Measurements from ENCODE around the gene TRAF2. TPM values are rescaled to one million over a fixed set of nuclear protein-coding genes. Genes with fewer than 3 reads are reported as not detected.

TRAF2 gene
- total and polyA plus RNA-seq, 2 of the 8 experiments (the other 6 are each of a cell fraction or from before 2014, with no cell fraction given), result 26.9 to 50.2 TPM

DNA sequence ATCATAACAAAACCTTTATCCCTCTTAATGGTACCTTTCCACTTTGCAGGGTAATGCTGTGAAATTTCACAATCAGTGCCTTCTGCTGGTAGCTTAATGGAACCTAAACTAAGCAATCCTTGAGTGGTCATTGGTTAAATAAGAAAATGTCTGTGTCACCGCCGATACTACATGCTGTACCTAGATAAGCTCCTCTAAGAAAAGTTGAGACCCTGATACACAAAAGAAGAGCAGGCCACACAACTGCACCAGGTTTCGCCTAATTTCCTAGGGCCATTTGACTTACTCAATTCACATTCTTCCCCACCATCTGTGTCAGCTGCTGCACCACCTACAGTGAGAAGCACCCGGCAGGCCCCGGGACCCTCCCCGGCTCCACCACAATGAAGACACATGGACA is 11.2 kb upstream of the TRAF2 start:
- no peak for FAIRE-seq

More for the DNA sequence above, 11.2 kb upstream of the TRAF2 start:
- Histone ChIP-seq H3K23me2 (ENCODE audit: low read depth, low read length) (no peaks in the 10 kb centered on the region), H3K36me3 (ENCODE audit: control insufficient read depth in 2 of 4, insufficient read depth in 4 of 4, low read length in 3 of 4) (no peaks in the 10 kb centered on the region), H3K4me3 (ENCODE audit: extremely low read depth in 1 of 4, insufficient read depth in 2 of 4, low read depth in 3 of 4, low read length in 4 of 4) (no peak overlapping the region), H4K5ac (ENCODE audit: insufficient read length, low read depth, low read length) (no peak overlapping the region), H3K18ac (ENCODE audit: extremely low read depth, low read length) (no peak overlapping the region), H3K23ac (ENCODE audit: insufficient read length) (no peak overlapping the region), H3K4me2 (ENCODE audit: insufficient read depth in 1 of 2, low read depth in 2 of 2, low read length in 2 of 2) (no peak overlapping the region), H2BK12ac (ENCODE audit: low read depth, low read length) (no peak overlapping the region), H3K4me1 (replicated peaks in 1 of 4; ENCODE audit: control insufficient read depth in 3 of 4, insufficient read depth in 4 of 4, low read length in 3 of 4) (no peaks in the 10 kb centered on the region), H3K4ac (replicated peaks; ENCODE audit: insufficient read length, low read depth, low read length) (no peak overlapping the region), H4K91ac (replicated peaks; ENCODE audit: insufficient read length, low read length) (no peak overlapping the region), H2BK15ac (ENCODE audit: low read length) (no peak overlapping the region), H4K8ac (ENCODE audit: extremely low read depth, insufficient read depth, low read length) (no peak overlapping the region), H3K9me3 (ENCODE audit: insufficient read depth in 2 of 2, low read depth in 1 of 2, low read length in 1 of 2) (peaks cover 23 to 25% of the 10 kb centered on the region in 2 experiments), H3K27ac (ENCODE audit: low read depth, low read length) (no peak overlapping the region), H2BK120ac (replicated peaks; ENCODE audit: low read depth, low read length) (no peak overlapping the region), H2BK20ac (ENCODE audit: low read length) (no peak overlapping the region), H3K79me1 (ENCODE audit: low read depth, low read length) (no peaks in the 10 kb centered on the region), H3K56ac (replicated peaks; ENCODE audit: insufficient read length, low read depth, low read length) (no peak overlapping the region), H2AFZ (ENCODE audit: low read length) (no peak overlapping the region), H3K9ac (replicated peaks in 1 of 4; ENCODE audit: extremely low read depth in 1 of 4, low read depth in 3 of 4, low read length in 3 of 4) (no peak overlapping the region), H2BK5ac (ENCODE audit: low read depth, low read length) (no peak overlapping the region), H2AK5ac (ENCODE audit: low read depth, low read length) (no peak overlapping the region), H3K14ac (ENCODE audit: insufficient read length) (no peak overlapping the region), H3K27me3 (replicated peaks in 1 of 4; ENCODE audit: control insufficient read depth in 3 of 4, extremely low read depth in 1 of 4, insufficient read depth in 3 of 4, low read length in 3 of 4) (no peaks in the 10 kb centered on the region), H3K79me2 (ENCODE audit: control insufficient read depth in 1 of 2, insufficient read depth in 2 of 2, low read length in 2 of 2) (no peaks in the 10 kb centered on the region), H4K20me1 (replicated peaks in 1 of 2; ENCODE audit: control insufficient read depth in 1 of 2, insufficient read depth in 2 of 2, low read length in 2 of 2) (no peaks in the 10 kb centered on the region)
- CTCF ChIA-PET (ENCODE audit: partially characterized antibody), result interaction anchor here (0.8 to 1.2 kb wide), 2 partner anchors 9 to 33 kb away, joined by 4 read pairs; partner anchors contain the start of gene AJM1
- POLR2A ChIA-PET (ENCODE audit: partially characterized antibody), result interaction anchor here (1.1 kb wide), 1 partner anchor 13 kb away, joined by 3 read pairs; no protein-coding TSS in a partner anchor
- WGBS, 2 experiments (ENCODE audit: extremely low coverage in 1 of 2, insufficient coverage in 1 of 2, insufficient read length in 1 of 2, insufficient replicate concordance in 2 of 2, low coverage in 1 of 2, low lambda C conversion rate in 2 of 2, missing lambda C conversion rate in 1 of 2), result 91% methylated on average over 6 of the region's 6 CpGs; no CpG with 5 or more reads in 1 of the 2 experiments
- TF ChIP-seq POLR2AphosphoS5 (IDR thresholded peaks at IDR 0.05; ENCODE audit: low read depth, low read length) (no peak), SP1 (IDR thresholded peaks at IDR 0.05; ENCODE audit: low read depth, low read length) (no peak), NRF1 (IDR thresholded peaks at IDR 0.05; ENCODE audit: low read depth, low read length) (no peak), EP300 (IDR thresholded peaks at IDR 0.05; ENCODE audit: borderline replicate concordance in 1 of 2, low read depth in 2 of 2, low read length in 2 of 2) (no peak), RBBP5 (IDR thresholded peaks at IDR 0.05; ENCODE audit: borderline replicate concordance, low read depth, low read length) (no peak), RAD21 (IDR thresholded peaks at IDR 0.05 in 1 of 2, conservative IDR thresholded peaks at IDR 0.05 in 1 of 2; ENCODE audit: low read depth in 2 of 2, low read length in 2 of 2) (no peak), KDM1A (IDR thresholded peaks at IDR 0.05; ENCODE audit: borderline replicate concordance, low read length) (no peak), TAF1 (IDR thresholded peaks at IDR 0.05; ENCODE audit: low read depth, low read length) (no peak), KDM5A (IDR thresholded peaks at IDR 0.05; ENCODE audit: low read length) (no peak), CBX8 (IDR thresholded peaks at IDR 0.05; ENCODE audit: borderline replicate concordance, low read depth, low read length) (no peak)
- DNase-seq (ENCODE audit: low read depth in 1 of 2, low spot score in 2 of 2), result no peak

Measured in H1 (cell line).